ENCODE results near the gene MIEF1.

GRCh38 chr22:39526736-39527171, 24.7 kb downstream of the MIEF1 start:
- TF ChIP-seq CTCF (conservative IDR thresholded peaks at IDR 0.05 in 1 of 2, IDR thresholded peaks at IDR 0.05 in 1 of 2; ENCODE audit: extremely low read depth in 1 of 2, insufficient read depth in 1 of 2, low read depth in 1 of 2, low read length in 2 of 2) = no peak
- no peak for TF ChIP-seq EZH2 (IDR thresholded peaks at IDR 0.05; ENCODE audit: borderline replicate concordance, low read length)

Data from mammary epithelial cell (primary cell).